Measurements from ENCODE around the gene RUBCNL.
"Not testable (repeated sequence)": the region's sequence is repeated elsewhere in the genome, so short reads cannot be mapped to it uniquely, and the experiment has no call there.

RUBCNL gene
- 0.15 to 0.52 reads per million in 2 donors for total RNA-seq

GRCh38 chr13:46387064-46387851 is at the start of gene RUBCNL:
Gene RUBCNL (minus strand): TSS chr13:46387252. CDS start chr13:46372475, 14,777 bp downstream.
- no peak for DNase-seq

- DNase-seq = not testable (repeated sequence)
Observed at GRCh38 chr13:46429558-46429957, 42.5 kb upstream of the RUBCNL start.

- DNase-seq = no peak
Observed at GRCh38 chr13:46405457-46405856, 18.4 kb upstream of the RUBCNL start.

GRCh38 chr13:46404733-46405100 is 17.7 kb upstream of the RUBCNL start:
- DNase-seq = no peak

GRCh38 chr13:46403851-46404732 is 17.0 kb upstream of the RUBCNL start:
- DNase-seq = no peak

GRCh38 chr13:46402178-46402577 is 15.1 kb upstream of the RUBCNL start:
- no peak for DNase-seq

- no peak for DNase-seq
Observed at GRCh38 chr13:46401432-46401831, 14.4 kb upstream of the RUBCNL start.

- DNase-seq = no peak
Observed at GRCh38 chr13:46396341-46396740, 9.3 kb upstream of the RUBCNL start.

- DNase-seq = no peak
Observed at GRCh38 chr13:46392967-46393366, 5.9 kb upstream of the RUBCNL start.

GRCh38 chr13:46389457-46390451 is 2.7 kb upstream of the RUBCNL start:
- no peak for DNase-seq

GRCh38 chr13:46388846-46389245 is 1.8 kb upstream of the RUBCNL start:
- no peak for DNase-seq

GRCh38 chr13:46388308-46388707 is 1.3 kb upstream of the RUBCNL start:
- DNase-seq = no peak

GRCh38 chr13:46386392-46387063 is 524 bp downstream of the RUBCNL start:
- DNase-seq = no peak

GRCh38 chr13:46385946-46386345 is 1.1 kb downstream of the RUBCNL start:
- no peak for DNase-seq

GRCh38 chr13:46383383-46383782 is 3.7 kb downstream of the RUBCNL start:
- no peak for DNase-seq

GRCh38 chr13:46382224-46382623 is 4.8 kb downstream of the RUBCNL start:
- DNase-seq = no peak

GRCh38 chr13:46380242-46380641 is 6.8 kb downstream of the RUBCNL start:
- no peak for DNase-seq

GRCh38 chr13:46379611-46380010 is 7.4 kb downstream of the RUBCNL start:
- no peak for DNase-seq

- DNase-seq = no peak
Observed at GRCh38 chr13:46378411-46378810, 8.6 kb downstream of the RUBCNL start.

GRCh38 chr13:46377554-46377953 is 9.5 kb downstream of the RUBCNL start:
- no peak for DNase-seq

- no peak for DNase-seq
Observed at GRCh38 chr13:46374710-46375109, 12.3 kb downstream of the RUBCNL start.

- no peak for DNase-seq
Observed at GRCh38 chr13:46373623-46374022, 13.4 kb downstream of the RUBCNL start.

Data from activated gamma-delta T cell (primary cell).